HG02798 (cell line): ENCODE results near the gene SPACA1.

Experiments used
- ATAC-seq: cut with Tn5 transposase; IDR thresholded peaks from one replicate; pipeline ENCODE4 v1.9.1; 2021; ENCODE audit warnings: mild to moderate bottlenecking; ENCODE audit not compliant: unreplicated experiment, poor library complexity

SPACA1 gene

GRCh38 chr6:88089708-88090107, 42.1 kb downstream of the SPACA1 start:
- no peak for ATAC-seq

GRCh38 chr6:88105741-88106340, 58.2 kb downstream of the SPACA1 start:
- no peak for ATAC-seq

GRCh38 chr6:88107241-88107640, 59.6 kb downstream of the SPACA1 start:
- ATAC-seq: no peak

GRCh38 chr6:88111991-88112390, 64.3 kb downstream of the SPACA1 start:
- no peak for ATAC-seq

- no peak for ATAC-seq
Measured at GRCh38 chr6:88114838-88115237, 67.2 kb downstream of the SPACA1 start.

- ATAC-seq: no peak
Measured at GRCh38 chr6:88115307-88115706, 67.7 kb downstream of the SPACA1 start.

- no peak for ATAC-seq
Measured at GRCh38 chr6:88116276-88116675, 68.6 kb downstream of the SPACA1 start.
